Activated CD4-positive, alpha-beta T cell treated with anti-CD3 and anti-CD28 coated beads, Interleukin-2, amount 50 U/mL, for 1 hour (primary cell): ENCODE measurements around the gene BLNK.

Source experiments
- DNase-seq: peaks from one replicate; pipeline ENCODE4 v3.0.0-alpha.2; 2020

BLNK gene

DNA sequence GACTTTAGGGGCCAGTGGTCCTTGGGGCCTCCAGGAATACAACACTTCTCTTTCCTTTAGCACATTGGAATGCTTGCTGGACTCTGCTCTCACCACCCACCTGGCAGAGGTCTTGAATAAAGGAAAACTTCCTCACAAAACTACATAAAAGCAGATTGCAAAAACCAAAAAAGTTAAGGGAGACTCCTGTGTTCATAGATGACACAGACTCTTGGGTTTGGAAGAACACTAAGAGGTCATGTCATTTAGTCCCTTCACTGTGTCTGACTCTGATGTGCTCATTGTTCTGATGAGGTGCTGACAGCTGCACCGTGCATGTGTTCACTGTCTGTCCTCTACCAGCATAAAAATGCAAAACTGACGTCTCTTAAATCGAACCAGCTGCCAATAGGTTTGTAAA, 11.4 kb downstream of the BLNK start:
- no peak for DNase-seq

DNA sequence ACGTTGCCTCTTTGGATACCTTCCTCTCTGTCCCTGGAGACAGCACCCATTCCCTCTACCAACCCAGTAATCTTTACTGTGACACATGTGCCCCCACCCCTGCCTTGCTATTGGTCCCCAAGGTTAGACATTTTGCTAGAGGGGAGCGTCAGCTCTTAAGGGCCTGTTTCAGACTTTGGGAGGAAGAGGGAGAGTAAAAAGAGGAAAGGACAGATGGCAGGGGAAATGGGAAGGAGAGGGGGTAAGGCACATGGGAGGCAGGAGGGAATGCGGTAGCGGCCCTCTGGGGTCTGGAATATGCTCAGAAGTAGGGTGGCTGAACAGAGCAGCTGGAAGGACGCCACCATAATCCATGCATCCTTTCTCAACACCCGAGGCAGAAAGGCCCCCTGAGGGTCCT, 12.2 kb downstream of the BLNK start:
- no peak for DNase-seq

DNA sequence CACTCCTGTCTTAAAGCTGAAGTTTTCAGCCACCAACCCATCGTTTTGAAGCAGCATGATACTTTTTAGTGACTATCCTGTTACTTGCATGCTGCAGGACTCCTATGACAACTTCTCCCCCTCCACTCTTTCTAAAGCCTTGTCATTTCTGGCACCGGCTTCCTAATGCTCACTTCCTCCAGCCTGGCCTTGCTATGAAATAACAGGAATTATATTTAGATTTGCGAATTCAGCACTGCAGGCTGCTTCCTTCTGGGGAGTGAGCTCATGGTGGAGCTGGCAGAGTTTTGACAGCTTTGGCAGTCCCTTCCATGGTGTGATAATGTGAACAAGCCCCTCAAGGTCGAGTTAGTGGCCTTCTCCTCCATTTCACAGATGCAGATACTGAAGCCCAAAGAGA, 13.4 kb downstream of the BLNK start:
- DNase-seq = no peak

DNA sequence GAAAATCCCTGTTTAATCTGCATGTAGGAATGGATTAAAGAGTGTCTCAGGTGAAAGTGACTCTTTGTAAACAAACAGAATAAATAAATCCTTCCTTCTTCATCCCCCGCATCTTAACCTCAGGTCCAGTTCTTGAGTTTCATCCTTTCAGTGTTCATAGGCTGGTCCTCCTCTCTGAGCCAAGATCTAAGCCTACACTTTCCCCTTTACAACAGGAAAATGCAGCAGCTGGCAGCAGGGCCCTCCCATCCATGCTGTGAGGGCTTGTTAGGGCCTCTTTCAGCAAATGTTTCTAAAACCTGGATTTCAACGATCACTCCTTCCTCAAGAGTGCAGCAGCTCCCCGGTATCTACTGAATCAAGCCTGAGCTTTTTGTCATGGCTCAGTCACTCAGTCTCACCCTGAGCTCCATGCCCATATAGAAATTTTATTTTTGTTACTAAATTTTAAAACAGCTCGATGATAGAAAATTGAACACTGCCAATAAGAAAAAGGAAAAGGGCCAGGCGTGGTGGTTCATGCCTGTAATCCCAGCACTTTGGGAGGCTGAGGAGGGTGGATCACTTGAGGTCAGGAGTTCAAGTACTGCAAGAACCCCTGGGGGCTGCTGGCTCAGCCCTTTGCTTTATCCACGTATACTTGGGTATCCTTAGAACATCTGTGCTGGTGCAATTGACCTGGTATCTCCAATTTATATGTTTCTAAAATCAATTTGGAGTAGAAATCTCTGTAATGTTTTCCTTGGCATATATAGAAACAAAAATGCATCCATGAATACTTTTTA, 15.6 kb downstream of the BLNK start:
- DNase-seq = no peak

DNA sequence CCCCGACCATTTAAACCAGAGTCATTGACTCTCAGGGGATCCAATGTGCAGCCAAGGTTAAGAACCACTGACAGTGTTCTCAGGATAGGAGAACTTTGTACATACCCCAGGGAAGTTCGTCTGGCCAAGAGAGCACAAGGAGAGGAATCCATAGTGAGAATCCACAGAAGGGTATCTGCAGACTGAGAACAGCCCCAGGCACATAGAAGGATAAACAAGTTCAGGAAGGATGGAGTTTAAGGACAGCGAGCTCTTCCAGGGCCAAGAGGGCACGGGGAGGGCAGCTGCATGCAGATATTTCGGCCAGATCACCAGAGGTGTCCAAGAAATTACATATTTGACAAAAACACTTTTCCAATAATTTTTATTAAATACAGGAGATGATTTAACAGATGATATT, 16.4 kb downstream of the BLNK start:
- DNase-seq = no peak

DNA sequence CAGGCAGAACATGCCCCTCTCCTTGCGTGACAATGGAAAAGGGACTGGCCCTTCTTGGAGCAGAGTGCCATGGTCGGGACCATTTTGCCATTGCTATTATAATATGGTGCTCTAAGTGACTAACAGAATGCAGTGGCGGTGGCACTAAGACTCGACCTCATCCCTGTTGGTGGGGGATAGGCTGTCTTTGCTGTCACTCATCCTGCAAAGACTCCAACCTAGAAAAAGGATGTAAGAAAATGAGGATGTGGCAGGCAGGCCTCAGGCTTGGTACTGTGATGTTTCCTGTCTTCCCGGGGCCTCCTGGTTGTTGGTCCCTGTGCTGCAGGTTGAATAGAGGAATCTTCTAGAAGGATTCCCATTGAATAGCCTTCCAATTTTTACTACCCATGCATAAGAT, 18.6 kb downstream of the BLNK start:
- DNase-seq = no peak

DNA sequence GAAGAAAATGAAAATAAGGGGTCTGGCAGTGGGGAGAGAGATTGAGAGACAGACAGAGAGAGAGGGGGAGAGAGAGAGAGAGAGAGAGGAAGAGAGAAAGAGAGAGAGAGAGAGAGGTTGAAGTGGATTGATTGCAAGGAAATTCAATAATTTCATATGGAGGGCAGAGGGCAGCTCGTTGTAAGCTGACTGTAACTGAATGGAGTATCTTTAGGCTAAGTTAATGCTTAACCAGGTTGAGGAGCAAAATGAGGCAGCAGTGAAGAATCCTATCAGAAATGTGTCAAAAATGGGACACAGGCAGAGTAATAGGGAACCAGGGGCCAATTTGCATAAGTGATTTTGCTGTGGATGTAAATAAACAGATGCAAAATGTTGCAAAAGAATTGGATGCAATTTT, 21.0 kb downstream of the BLNK start:
- no peak for DNase-seq

DNA sequence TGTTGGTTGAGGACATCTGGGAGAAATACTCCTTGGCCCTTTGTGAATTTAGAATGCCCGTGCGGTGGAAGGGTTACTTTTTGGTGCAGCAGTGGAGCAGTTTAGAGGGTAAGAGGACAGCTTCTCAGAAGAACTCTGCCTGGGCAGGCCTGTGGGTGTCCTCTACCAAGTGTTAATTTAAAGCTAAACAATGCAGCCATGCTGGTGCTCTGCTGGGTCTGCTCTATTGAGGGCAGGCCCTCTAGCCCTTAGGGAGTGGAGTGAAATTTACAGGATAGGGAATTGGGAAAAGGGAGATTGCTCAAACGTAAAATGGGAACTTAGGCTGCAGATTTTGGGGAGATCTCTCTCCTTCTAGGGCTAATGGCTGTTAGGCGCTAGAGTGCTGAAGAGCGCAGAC, 22.1 kb downstream of the BLNK start:
- DNase-seq = no peak

DNA sequence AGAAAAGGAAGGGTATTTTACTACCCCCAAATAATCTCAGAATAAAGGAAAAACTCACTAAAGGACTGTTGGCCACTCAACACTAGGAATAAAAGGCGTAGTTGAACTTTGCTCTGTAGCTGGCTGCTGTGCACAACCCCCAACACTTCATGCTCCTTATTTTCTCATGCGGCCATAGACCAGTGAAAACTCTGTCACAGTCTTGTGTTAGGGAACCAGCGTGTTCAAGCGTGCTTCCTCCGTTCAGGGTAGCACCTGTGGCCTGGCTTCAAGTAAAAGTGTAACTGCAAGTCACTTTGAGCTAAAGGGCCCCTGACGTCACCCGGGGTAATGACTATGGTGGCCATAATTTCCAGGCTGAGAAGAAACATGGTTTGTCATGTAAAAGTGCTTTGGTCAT, 27.0 kb downstream of the BLNK start:
- DNase-seq = no peak

DNA sequence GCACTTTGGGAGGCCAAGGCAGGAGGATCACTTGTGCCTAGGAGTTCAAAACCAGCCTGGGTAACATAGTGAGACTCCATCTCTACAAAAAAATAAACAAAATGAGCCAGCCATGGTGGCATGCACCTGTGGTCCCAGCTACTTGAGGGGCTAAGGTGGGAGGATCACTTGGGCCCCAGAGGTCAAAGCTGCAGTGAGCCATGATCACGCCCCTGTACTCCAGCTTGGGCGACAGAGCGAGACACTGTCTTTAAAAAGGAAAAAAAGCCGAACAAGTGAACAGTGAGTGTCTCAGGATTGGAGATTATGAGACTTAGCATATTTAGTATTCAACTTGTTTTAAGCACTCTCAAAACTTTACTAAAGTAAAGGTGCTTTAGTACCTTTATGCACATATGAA, 28.1 kb downstream of the BLNK start:
- DNase-seq = no peak

DNA sequence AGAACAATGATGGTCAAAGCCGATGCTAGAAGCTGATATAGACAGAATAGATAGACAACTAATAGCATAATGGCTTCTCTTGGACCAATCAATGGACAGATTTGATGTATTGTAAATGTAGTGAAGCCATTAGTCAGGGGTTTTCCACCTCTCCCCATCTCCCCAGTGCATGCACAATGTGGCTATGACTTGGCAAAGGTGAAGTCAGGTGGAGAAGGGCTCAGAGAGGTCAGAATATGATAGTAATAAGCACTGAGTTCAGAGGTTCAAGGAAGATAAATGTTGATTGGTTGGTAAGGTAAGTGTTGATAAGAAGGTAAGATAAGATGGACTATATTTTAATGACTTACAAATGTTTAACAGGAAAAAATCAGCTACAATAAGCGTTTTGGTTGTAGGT, 28.5 kb downstream of the BLNK start:
- DNase-seq = no peak

DNA sequence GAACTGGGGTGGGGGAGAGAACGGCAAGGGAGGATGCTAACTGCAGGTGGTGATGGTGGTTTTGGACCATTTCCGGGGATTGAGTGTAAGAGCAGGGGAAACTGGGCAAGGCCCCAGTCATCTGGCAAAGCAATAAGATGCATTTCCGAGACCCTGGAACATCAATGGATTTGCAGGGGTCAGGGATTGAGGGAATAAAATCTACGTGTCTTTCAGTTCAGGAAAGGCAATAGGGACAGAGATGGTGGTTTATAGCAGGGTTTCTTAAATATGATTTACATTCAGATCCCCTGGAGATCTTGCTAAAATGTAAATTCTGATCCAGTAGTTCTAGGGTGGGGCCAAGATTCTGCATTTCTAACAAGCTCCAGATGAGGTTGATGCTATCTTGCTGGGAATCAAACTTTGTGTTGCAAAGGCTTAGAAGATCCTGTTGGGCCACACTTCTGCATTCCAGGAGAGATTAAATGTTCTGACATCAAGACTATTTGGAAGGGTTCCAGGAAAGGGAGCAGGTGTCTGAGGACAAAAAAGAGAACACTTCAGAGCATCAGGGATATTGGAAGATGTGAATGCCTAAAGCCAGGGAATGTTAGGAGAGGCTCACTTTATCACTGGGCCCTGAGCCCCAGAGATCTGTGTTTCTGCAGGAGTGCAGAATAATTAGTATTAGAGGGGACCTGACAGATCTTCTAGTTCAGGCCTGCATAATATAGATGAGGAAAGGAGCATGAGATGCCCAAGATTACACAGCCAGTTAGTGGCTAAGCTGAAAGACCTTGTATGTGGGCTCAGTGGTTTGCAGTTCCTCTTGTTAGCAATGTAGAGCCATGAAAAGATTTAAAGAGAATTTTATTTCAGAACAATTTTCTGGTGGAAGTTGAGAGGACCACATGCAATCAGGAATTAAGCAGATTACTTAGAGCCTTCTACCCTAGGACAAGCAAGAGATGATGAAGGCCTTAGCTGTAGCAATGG, 32.4 kb downstream of the BLNK start:
- DNase-seq = no peak

DNA sequence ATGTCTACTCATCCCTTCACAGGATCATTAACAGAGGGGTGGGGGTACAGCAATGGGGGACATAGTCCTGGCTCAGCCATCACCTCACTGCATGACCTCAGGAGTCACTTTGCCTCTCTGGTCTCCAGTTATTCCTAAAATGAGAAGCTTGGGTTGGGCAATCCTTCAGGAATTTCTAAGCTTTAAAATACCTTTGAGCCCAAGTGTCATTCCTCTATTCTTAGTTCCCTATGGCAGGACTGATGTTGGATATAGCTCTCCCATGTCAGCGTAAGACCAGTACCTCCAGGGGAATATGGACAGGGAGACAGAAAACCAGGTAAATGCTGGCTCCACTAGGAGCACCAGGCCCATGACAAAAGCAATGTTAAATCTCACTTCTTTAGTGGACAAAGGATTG, 34.5 kb downstream of the BLNK start:
- DNase-seq = no peak

DNA sequence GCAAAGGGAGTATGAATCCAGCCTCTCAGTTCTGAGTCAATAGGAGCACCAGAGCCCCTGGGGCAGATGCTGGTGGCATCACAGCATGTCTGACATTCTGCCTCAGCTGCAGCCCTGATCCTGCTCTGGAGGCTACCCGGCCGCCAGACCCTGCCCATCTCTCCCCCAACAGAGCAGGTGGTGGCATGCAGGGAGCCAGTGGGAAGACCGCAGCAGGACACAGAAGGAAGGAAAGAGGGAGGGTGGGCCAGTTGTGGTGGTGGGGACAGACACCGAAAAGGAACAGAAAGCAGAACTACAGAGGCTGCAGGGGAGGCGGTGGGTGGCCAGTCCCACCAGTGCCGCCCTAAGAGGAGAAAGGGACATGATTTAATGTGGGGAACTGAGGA, 35.3 kb downstream of the BLNK start:
- no peak for DNase-seq

DNA sequence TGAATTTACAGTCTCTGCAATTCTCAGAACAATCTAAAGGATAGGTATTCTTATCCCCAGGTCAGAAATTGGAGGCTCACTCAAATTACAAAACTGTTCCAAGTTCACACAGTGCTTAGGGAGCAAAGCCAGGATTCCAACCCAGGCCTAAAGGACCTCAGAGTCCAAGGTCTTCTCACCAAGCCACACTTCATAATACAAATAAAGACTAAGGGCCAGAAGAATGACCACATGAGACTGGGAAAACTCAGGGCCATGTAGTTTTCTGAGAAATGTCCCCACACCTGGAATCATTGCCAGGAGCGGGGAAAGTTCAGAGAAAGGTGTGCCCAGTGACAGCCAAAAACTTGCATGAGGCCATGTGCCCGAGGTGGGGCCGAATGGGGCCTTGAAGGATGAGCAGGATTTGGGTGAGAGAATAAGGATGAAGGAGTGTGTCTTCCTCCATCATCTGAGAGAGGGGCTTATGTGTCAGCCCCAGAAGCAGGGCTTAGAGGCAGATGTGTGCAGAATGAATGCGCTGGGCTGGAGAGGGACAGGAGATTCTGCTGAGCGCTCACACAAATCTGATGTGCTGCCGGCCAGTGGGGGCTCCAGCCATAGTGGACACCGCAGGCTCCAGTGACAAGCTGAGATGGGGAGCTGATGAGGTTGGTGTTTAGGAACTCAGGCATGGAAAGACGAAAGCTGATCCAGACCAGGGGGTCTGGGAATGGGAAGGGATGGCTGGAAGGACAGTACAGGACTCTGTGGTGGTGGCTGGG, 35.9 kb downstream of the BLNK start:
- DNase-seq = no peak

DNA sequence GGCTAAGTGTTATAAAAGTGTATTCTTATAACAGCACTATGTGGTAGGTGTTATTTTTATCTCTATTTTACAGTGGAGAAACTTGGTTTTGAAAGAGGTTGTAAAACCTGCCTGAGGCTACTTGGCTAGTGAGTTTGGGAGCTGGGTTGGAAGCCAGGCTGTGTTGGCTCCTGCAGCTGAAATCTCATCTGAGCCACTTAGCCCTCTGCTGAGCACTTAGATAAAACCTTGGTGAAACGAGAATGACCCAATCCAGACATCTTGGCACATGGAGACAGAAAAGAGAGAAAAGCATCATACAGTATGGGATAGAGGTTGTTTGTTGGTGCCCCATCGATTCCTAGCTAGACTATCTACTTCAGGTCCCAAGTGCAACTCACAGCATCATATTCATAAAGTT, 37.4 kb downstream of the BLNK start:
- DNase-seq = no peak

DNA sequence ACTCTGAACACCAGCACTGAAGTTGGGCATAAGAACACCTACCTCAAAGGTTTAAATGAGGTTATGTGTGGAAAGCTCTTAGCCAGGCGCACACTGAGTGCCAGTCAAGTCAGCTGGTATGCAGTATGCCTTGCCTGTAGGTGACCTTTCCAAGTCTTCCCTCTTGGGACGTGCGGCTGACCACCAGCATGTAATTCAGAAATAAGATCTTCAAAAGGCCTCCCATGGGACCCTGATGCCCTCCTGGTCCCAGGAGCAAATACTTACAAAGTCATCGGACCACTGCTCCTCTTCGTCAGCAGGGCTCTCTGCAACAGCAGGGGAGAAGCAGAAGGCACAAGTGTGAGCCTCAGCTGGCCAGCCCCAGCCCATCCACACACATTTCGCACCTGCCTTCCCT, 40.8 kb downstream of the BLNK start:
- DNase-seq = no peak

DNA sequence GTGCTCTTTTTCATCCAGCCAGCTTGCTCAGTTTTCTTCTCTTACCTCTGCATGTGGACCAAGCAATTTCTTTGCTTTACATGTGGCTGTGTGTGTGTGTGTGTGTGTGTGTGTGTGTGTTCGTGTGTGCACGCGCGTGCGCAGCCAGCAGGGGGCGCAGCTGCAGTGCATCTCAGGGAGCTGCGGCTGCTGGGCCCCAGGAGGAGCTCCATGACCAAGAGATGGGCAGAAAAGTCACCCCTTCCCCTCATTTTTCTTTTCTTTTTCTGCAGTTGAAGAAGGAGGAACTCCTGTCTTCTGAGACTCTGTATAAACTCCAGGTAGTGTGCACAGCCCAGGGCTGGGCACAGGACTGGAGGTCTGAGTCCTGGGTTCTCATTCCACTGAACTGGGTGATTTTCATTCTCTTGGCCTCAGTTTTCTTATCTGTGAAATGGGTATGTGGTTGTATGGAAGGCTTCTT, 41.8 kb downstream of the BLNK start:
- DNase-seq = peak; percentile 72

DNA sequence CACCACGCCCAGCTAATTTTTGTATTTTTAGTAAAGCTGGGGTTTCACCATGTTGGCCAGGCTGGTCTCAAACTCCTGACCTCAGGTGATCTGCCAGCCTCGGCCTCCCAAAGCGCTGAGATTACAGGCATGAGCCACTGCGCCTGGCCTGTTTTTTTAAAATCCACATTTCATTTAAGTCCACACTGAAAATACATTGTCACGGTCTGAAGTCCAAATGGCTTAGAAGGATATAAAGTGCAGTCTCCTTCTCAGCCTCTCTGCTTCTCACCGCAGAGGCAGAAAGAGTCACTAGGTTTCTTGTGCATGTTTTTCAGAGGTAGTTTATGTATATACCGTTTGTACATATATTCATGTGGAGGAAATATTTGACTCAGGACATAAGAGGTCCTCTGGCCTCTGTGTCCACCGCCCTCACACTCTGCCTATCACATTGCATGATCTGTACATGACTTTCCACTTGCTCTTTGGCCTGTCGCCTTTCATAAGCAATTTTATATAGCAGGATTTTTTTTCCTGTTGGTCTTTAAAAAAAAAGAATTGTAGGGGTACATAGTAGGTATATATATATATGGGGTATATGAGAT, 42.9 kb downstream of the BLNK start:
- DNase-seq = no peak

DNA sequence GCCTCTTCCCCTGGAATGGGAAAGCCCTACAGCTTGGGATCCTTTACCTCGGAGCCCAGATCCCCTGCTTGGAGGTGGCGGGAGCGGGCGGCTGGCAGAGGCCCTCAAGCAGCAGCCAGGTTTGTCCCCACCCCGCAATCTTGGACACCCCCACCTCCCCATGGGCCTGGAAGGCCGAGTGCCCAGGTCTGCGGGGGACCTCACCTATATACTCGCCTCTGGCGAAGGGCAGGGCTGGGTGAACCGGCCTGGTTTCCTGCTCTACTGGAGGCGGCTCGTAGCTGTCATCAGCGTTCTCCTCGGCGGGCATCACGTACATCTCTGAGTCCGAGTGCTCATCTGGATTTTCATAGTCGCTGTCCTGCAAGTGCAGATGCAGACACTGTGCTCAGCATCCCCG, 44.2 kb downstream of the BLNK start:
- no peak for DNase-seq

DNA sequence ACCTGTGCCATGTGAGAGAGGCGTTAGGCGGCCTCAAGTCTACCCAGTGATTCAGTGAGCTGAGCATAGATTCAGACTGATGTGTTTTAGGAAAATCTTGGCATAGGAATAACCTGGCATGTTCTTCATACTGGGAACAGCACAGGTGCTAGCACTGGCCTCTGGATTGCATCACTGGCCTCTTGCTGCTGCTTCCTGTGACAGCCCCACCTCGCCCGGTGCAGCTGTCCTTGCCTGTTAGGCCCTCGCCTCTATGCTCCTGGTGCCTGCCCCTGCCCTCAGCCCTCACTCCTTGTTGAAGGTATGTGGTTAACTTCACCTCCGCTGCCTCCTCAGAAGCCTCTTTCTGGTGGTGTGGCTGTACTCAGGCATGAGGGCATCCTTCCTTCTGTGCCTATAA, 46.2 kb downstream of the BLNK start:
- DNase-seq = no peak

DNA sequence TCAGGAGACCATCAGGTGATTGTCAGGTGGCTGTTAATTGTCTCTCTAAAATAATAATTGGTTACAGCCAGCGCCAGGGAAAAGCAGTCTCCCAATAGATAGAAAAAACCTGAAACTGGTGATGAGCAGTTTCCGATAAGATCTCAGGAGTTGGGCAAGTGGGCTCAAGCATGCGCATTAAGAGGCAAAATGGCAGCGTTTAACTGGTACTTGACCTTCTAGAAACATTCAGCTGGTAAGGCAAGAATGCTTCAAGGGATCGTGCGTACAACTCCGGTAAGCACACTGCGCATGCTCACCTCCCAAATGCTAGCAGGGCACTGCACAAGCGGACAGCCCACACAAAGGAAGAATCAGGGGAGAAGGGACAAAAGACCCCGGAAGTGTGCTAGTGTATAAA, 48.5 kb downstream of the BLNK start:
- DNase-seq = no peak

DNA sequence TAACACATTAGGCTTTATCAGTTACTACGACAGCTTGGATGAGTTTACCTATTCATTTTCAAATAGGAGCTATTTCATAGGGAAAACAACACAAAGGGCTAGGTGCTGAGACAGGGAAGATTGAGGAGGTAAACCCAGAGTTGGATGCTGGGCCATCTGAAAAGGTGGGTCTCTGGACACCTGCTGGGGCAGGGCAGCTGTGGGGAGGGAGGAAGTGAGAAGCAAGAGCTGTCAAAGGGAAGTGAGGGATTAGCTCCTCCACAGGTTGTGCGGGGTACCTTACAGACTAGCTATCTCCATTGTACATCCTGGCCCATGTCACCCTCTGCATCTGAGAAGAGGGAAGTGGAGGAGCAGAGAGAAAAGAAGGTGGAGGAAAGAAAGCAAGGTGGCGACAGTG, 48.9 kb downstream of the BLNK start:
- no peak for DNase-seq
